HEK293 (cell line): ENCODE results near the gene C19orf73.

Experiments
- CTCF ChIA-PET: fragments of 350-600 bp; formaldehyde crosslinking; extraction: SDS; loops from one replicate; lab custom pipeline; 2021; ENCODE audit warnings: antibody characterized with exemption; lab: Yijun Ruan, JAX
- POLR2A ChIA-PET: fragments of 300-600 bp; formaldehyde crosslinking; extraction: SDS; loops from one replicate; lab custom pipeline; 2020; ENCODE audit warnings: antibody characterized with exemption, inconsistent platforms; lab: Yijun Ruan, JAX
- H3K27ac ChIP-seq: fragments of 200-500 bp; sonication (Bioruptor generic); 2 replicates; pipeline ENCODE4 v1.5.1; 2014; ENCODE audit warnings: low read depth, low read length, control low read depth, inconsistent platforms; ENCODE audit errors: extremely low read depth
- H3K36me3 ChIP-seq, 2 experiments: fragments of 200-500 bp in 1 of 2; sonication (Bioruptor generic) in 1 of 2; 1 replicate in 1 of 2; 2 replicates in 1 of 2; pipeline ENCODE4 v1.5.1; 2014 to 2017; ENCODE audit warnings: inconsistent platforms in 2 of 2, low read length in 2 of 2; ENCODE audit not compliant: control insufficient read depth in 2 of 2, insufficient read depth in 1 of 2
- H3K4me1 ChIP-seq: fragments of 200-500 bp; sonication (Bioruptor generic); 2 replicates; pipeline ENCODE4 v1.5.1; 2014; ENCODE audit warnings: mild to moderate bottlenecking, low read length, inconsistent platforms; ENCODE audit not compliant: control insufficient read depth, insufficient read depth
- H3K4me3 ChIP-seq: 2 replicates; pipeline ENCODE4 v1.5.1; 2011; ENCODE audit warnings: low read depth, mild to moderate bottlenecking, control low read depth, low read length, moderate library complexity
- H3K9me3 ChIP-seq: fragments of 200-500 bp; sonication (Bioruptor generic); 2 replicates; pipeline ENCODE4 v1.5.1; 2014; ENCODE audit warnings: low read depth, low read length, inconsistent platforms; ENCODE audit not compliant: control insufficient read depth, insufficient read depth
- FEZF1 ChIP-seq: fragments of 450-650 bp; formaldehyde crosslinking; IDR thresholded peaks from 2 replicates; pipeline ENCODE4 v1.5.1; 2016; ENCODE audit warnings: missing biosample characterization, missing genetic modification characterization
- GFI1B ChIP-seq: fragments of 450-650 bp; formaldehyde crosslinking; IDR thresholded peaks from 2 replicates; pipeline ENCODE4 v1.5.1; 2016; ENCODE audit warnings: missing biosample characterization, missing genetic modification characterization
- GLI2 ChIP-seq: fragments of 450-650 bp; formaldehyde crosslinking; IDR thresholded peaks from 2 replicates; pipeline ENCODE4; 2017; ENCODE audit warnings: missing biosample characterization, missing genetic modification characterization, low read depth, borderline replicate concordance
- HOXA7 ChIP-seq: sonication (generic); formaldehyde crosslinking; IDR thresholded peaks from 2 replicates; pipeline ENCODE4 v1.8.1; 2022; ENCODE audit warnings: missing genetic modification reagents, borderline replicate concordance
- HOXD13 ChIP-seq: sonication (generic); formaldehyde crosslinking; IDR thresholded peaks from 2 replicates; pipeline ENCODE4 v1.8.0; 2022; ENCODE audit warnings: missing genetic modification reagents, borderline replicate concordance
- KLF1 ChIP-seq: fragments of 450-650 bp; formaldehyde crosslinking; IDR thresholded peaks from 2 replicates; pipeline ENCODE4 v1.5.1; 2016; ENCODE audit warnings: missing biosample characterization, missing genetic modification characterization
- KLF8 ChIP-seq: fragments of 450-650 bp; formaldehyde crosslinking; IDR thresholded peaks from 2 replicates; pipeline ENCODE4 v1.5.1; 2016; ENCODE audit warnings: missing biosample characterization, missing genetic modification characterization
- KLF9 ChIP-seq: fragments of 450-650 bp; formaldehyde crosslinking; IDR thresholded peaks from 2 replicates; pipeline ENCODE4 v1.5.1; 2016; ENCODE audit warnings: missing biosample characterization, missing genetic modification characterization, low read depth
- REPIN1 ChIP-seq: fragments of 450-650 bp; formaldehyde crosslinking; IDR thresholded peaks from 2 replicates; pipeline ENCODE4 v1.5.1; 2017; ENCODE audit warnings: missing biosample characterization, missing genetic modification characterization, low read depth
- SP2 ChIP-seq: fragments of 450-650 bp; formaldehyde crosslinking; IDR thresholded peaks from 2 replicates; pipeline ENCODE4 v1.5.1; 2016; ENCODE audit warnings: missing biosample characterization, missing genetic modification characterization
- YY2 ChIP-seq: fragments of 450-650 bp; formaldehyde crosslinking; IDR thresholded peaks from 2 replicates; pipeline ENCODE4 v1.5.1; 2016; ENCODE audit warnings: missing biosample characterization, missing genetic modification characterization
- ZBTB48 ChIP-seq: fragments of 450-650 bp; formaldehyde crosslinking; IDR thresholded peaks from 2 replicates; pipeline ENCODE4 v1.5.1; 2016; ENCODE audit warnings: missing biosample characterization, missing genetic modification characterization
- ZNF114 ChIP-seq: fragments of 450-650 bp; formaldehyde crosslinking; IDR thresholded peaks from 2 replicates; pipeline ENCODE4 v1.5.0; 2017; ENCODE audit warnings: missing biosample characterization, missing genetic modification characterization
- ZNF146 ChIP-seq: fragments of 450-650 bp; formaldehyde crosslinking; IDR thresholded peaks from 2 replicates; pipeline ENCODE4 v1.5.1; 2016; ENCODE audit warnings: missing biosample characterization, missing genetic modification characterization
- ZNF16 ChIP-seq: fragments of 450-650 bp; formaldehyde crosslinking; IDR thresholded peaks from 2 replicates; pipeline ENCODE4 v1.5.1; 2016; ENCODE audit warnings: low read depth, missing biosample characterization, missing genetic modification characterization
- ZNF2 ChIP-seq: fragments of 450-650 bp; formaldehyde crosslinking; IDR thresholded peaks from 2 replicates; pipeline ENCODE4 v1.5.1; 2016; ENCODE audit warnings: missing biosample characterization, missing genetic modification characterization
- ZNF341 ChIP-seq: fragments of 450-650 bp; formaldehyde crosslinking; IDR thresholded peaks from 2 replicates; pipeline ENCODE4; 2016; ENCODE audit warnings: low read depth, missing biosample characterization, missing genetic modification characterization
- ZNF354C ChIP-seq: fragments of 450-650 bp; formaldehyde crosslinking; IDR thresholded peaks from 2 replicates; pipeline ENCODE4 v1.5.1; 2016; ENCODE audit warnings: missing biosample characterization, missing genetic modification characterization, low read depth, borderline replicate concordance
- ZNF626 ChIP-seq: fragments of 450-650 bp; sonication (Bioruptor Pico); formaldehyde crosslinking; IDR thresholded peaks from 2 replicates; pipeline ENCODE4 v1.5.1; 2018; ENCODE audit warnings: missing biosample characterization, missing genetic modification characterization, inconsistent platforms
- ZNF768 ChIP-seq: fragments of 450-650 bp; formaldehyde crosslinking; IDR thresholded peaks from 2 replicates; pipeline ENCODE4 v1.5.1; 2018; ENCODE audit warnings: missing biosample characterization, mild to moderate bottlenecking, missing genetic modification characterization
- ZSCAN23 ChIP-seq: fragments of 450-650 bp; formaldehyde crosslinking; IDR thresholded peaks from 2 replicates; pipeline ENCODE4 v1.5.1; 2016; ENCODE audit warnings: missing biosample characterization, missing genetic modification characterization
- TF ChIP-seq, protein P1 (sequence below): fragments of 450-650 bp; formaldehyde crosslinking; IDR thresholded peaks from 2 replicates; pipeline ENCODE4 v1.5.1; 2016; ENCODE audit warnings: missing biosample characterization, missing genetic modification characterization
- TF ChIP-seq, protein P2 (sequence below): fragments of 450-650 bp; formaldehyde crosslinking; IDR thresholded peaks from 2 replicates; pipeline ENCODE4 v1.5.1; 2016; ENCODE audit warnings: missing biosample characterization, missing genetic modification characterization
- TF ChIP-seq, protein P3 (sequence below): fragments of 450-650 bp; formaldehyde crosslinking; IDR thresholded peaks from 2 replicates; pipeline ENCODE4 v1.5.1; 2017; ENCODE audit warnings: missing biosample characterization, mild to moderate bottlenecking, missing genetic modification characterization, moderate library complexity
- TF ChIP-seq, protein P4 (sequence below): fragments of 450-650 bp; formaldehyde crosslinking; IDR thresholded peaks from 2 replicates; pipeline ENCODE4 v1.5.1; 2016; ENCODE audit warnings: missing biosample characterization, missing genetic modification characterization
- TF ChIP-seq, protein P5 (sequence below): fragments of 450-650 bp; formaldehyde crosslinking; IDR thresholded peaks from 2 replicates; pipeline ENCODE4 v1.5.1; 2016; ENCODE audit warnings: missing biosample characterization, missing genetic modification characterization, borderline replicate concordance

C19orf73 gene

DNA sequence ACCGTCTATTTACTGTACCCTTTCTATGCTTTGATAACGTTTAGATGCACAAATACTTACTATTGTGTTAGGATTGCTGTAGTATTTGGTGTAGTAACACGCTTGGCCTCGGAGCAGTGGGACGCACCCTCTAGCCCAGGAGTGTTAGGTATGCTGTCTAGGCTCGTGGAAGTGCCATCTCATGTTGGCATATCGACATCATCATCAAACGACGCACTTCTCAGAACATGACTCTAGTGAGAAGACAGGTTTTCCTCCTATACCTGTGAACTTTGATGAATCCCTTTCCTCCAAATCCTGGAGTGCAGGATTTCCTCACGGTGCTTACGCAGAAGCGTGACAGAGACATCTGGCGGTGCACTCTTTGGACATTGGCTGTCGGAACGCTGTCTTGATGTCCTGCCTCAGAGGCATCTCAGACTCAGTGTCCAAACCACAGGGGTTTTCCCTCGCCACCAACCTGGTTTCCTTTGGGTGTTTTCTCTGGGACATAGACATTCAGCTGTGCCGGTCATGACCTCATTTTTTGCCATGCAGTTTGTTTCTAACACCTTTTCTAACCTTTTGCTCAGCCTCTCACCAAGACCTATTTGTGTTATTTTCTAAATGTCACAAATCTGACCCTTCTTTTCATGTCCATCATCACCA, 27.4 kb downstream of the C19orf73 start (continued):
- TF ChIP-seq, protein P1, sequence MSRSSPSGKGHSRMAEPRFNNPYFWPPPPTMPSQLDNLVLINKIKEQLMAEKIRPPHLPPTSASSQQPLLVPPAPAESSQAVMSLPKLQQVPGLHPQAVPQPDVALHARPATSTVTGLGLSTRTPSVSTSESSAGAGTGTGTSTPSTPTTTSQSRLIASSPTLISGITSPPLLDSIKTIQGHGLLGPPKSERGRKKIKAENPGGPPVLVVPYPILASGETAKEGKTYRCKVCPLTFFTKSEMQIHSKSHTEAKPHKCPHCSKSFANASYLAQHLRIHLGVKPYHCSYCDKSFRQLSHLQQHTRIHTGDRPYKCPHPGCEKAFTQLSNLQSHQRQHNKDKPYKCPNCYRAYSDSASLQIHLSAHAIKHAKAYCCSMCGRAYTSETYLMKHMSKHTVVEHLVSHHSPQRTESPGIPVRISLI (tag by site-specific recombination) = no peak
- TF ChIP-seq ZNF2 (tag by site-specific recombination) = no peak
- no peak for TF ChIP-seq ZNF16 (tag by site-specific recombination)
- TF ChIP-seq GFI1B (tag by site-specific recombination) = no peak
- no peak for TF ChIP-seq HOXA7 (CRISPR knock-in tag)
- TF ChIP-seq ZNF114 (tag by site-specific recombination) = no peak

DNA sequence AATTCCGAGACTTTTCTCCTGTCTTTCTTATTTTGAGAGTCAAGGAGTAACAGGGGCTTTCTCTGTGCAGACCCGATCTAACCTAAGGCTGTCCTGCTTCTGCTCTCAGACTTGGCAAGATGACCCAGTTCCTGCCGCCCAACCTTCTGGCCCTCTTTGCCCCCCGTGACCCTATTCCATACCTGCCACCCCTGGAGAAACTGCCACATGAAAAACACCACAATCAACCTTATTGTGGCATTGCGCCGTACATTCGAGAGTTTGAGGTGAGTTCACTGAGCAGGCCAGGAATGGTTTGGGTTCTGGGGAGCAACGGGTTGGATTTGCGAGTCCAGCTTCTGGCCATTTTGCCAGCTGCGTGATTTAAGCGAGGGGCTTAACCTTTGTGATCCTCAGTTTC, 32.6 kb downstream of the C19orf73 start:
- Histone ChIP-seq H3K4me3 (peak overlapping the region; percentile 89), H3K36me3 (peaks cover 47 to 50% of the 10 kb centered on the region in 2 experiments), H3K27ac (peak overlapping the region; percentile 92), H3K4me1 (peaks cover 5% of the 10 kb centered on the region; the same call in 1 of the 2 replicates), H3K9me3 (no peaks in the 10 kb centered on the region)
- CTCF ChIA-PET = interaction anchor here (0.6 to 4.0 kb wide), 5 partner anchors 11 to 60 kb away, joined by 3 to 36 read pairs (median 4); no protein-coding TSS in a partner anchor
- POLR2A ChIA-PET = interaction anchor here (0.6 to 1.2 kb wide), 3 partner anchors 9 to 93 kb away, joined by 3 read pairs; partner anchors contain the start of genes GYS1 and RUVBL2
- TF ChIP-seq, protein P2, sequence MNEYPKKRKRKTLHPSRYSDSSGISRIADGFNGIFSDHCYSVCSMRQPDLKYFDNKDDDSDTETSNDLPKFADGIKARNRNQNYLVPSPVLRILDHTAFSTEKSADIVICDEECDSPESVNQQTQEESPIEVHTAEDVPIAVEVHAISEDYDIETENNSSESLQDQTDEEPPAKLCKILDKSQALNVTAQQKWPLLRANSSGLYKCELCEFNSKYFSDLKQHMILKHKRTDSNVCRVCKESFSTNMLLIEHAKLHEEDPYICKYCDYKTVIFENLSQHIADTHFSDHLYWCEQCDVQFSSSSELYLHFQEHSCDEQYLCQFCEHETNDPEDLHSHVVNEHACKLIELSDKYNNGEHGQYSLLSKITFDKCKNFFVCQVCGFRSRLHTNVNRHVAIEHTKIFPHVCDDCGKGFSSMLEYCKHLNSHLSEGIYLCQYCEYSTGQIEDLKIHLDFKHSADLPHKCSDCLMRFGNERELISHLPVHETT = no peak
- TF ChIP-seq FEZF1 (tag by site-specific recombination) (no peak), YY2 (tag by site-specific recombination) (no peak), GLI2 (tag by site-specific recombination) (no peak), ZNF768 (tag by site-specific recombination) (no peak), KLF9 (tag by site-specific recombination) (no peak), HOXD13 (CRISPR knock-in tag) (no peak), ZBTB48 (tag by site-specific recombination) (no peak), KLF1 (tag by site-specific recombination) (no peak), ZSCAN23 (no peak), SP2 (tag by site-specific recombination) (no peak), ZNF146 (no peak), KLF8 (tag by site-specific recombination) (no peak), ZNF626 (no peak), ZNF341 (tag by site-specific recombination) (no peak), ZNF354C (tag by site-specific recombination) (no peak), REPIN1 (tag by site-specific recombination) (no peak)
- TF ChIP-seq, protein P3, sequence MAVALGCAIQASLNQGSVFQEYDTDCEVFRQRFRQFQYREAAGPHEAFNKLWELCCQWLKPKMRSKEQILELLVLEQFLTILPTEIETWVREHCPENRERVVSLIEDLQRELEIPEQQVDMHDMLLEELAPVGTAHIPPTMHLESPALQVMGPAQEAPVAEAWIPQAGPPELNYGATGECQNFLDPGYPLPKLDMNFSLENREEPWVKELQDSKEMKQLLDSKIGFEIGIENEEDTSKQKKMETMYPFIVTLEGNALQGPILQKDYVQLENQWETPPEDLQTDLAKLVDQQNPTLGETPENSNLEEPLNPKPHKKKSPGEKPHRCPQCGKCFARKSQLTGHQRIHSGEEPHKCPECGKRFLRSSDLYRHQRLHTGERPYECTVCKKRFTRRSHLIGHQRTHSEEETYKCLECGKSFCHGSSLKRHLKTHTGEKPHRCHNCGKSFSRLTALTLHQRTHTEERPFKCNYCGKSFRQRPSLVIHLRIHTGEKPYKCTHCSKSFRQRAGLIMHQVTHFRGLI (tag by site-specific recombination) = no peak
- TF ChIP-seq, protein P4, sequence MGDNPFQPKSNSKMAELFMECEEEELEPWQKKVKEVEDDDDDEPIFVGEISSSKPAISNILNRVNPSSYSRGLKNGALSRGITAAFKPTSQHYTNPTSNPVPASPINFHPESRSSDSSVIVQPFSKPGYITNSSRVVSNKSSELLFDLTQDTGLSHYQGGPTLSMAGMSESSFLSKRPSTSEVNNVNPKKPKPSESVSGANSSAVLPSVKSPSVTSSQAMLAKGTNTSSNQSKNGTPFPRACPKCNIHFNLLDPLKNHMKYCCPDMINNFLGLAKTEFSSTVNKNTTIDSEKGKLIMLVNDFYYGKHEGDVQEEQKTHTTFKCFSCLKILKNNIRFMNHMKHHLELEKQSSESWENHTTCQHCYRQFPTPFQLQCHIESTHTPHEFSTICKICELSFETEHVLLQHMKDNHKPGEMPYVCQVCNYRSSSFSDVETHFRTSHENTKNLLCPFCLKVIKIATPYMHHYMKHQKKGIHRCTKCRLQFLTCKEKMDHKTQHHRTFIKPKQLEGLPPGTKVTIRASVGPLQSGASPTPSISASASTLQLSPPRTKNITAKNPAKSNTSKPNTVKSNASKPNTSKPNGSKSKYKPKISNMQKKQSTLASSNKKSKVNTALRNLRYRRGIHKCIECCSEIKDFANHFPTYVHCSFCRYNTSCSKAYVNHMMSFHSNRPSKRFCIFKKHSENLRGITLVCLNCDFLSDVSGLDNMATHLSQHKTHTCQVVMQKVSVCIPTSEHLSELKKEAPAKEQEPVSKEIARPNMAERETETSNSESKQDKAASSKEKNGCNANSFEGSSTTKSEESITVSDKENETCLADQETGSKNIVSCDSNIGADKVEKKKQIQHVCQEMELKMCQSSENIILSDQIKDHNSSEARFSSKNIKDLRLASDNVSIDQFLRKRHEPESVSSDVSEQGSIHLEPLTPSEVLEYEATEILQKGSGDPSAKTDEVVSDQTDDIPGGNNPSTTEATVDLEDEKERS (tag by site-specific recombination) = no peak
- TF ChIP-seq, protein P5, sequence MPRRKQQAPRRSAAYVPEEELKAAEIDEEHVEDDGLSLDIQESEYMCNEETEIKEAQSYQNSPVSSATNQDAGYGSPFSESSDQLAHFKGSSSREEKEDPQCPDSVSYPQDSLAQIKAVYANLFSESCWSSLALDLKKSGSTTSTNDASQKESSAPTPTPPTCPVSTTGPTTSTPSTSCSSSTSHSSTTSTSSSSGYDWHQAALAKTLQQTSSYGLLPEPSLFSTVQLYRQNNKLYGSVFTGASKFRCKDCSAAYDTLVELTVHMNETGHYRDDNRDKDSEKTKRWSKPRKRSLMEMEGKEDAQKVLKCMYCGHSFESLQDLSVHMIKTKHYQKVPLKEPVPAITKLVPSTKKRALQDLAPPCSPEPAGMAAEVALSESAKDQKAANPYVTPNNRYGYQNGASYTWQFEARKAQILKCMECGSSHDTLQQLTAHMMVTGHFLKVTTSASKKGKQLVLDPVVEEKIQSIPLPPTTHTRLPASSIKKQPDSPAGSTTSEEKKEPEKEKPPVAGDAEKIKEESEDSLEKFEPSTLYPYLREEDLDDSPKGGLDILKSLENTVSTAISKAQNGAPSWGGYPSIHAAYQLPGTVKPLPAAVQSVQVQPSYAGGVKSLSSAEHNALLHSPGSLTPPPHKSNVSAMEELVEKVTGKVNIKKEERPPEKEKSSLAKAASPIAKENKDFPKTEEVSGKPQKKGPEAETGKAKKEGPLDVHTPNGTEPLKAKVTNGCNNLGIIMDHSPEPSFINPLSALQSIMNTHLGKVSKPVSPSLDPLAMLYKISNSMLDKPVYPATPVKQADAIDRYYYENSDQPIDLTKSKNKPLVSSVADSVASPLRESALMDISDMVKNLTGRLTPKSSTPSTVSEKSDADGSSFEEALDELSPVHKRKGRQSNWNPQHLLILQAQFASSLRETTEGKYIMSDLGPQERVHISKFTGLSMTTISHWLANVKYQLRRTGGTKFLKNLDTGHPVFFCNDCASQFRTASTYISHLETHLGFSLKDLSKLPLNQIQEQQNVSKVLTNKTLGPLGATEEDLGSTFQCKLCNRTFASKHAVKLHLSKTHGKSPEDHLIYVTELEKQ (tag by site-specific recombination) = no peak
